Renal cortical epithelial cell (primary cell): ENCODE data around the gene MARCKSL1. TPM values are rescaled to one million over a fixed set of nuclear protein-coding genes. Genes with fewer than 3 reads are reported as not detected.
A peak's percentile ranks its signal among the peaks of the same experiment; 100 is the strongest.

Experiments used
- DNase-seq: peaks from one replicate; pipeline ENCODE4 v3.0.0-alpha.2; 2011; ENCODE audit warnings: low read depth
- total RNA-seq: library from RNA; depleted of rRNA; stranded (reverse); fragments of >200 nt; gene quantifications from 2 replicates; pipeline ENCODE4 v1.2.3, GENCODE V29; 2014

Gene MARCKSL1
- total RNA-seq, 1 donor from 2014 or later: 70.9 TPM

DNA sequence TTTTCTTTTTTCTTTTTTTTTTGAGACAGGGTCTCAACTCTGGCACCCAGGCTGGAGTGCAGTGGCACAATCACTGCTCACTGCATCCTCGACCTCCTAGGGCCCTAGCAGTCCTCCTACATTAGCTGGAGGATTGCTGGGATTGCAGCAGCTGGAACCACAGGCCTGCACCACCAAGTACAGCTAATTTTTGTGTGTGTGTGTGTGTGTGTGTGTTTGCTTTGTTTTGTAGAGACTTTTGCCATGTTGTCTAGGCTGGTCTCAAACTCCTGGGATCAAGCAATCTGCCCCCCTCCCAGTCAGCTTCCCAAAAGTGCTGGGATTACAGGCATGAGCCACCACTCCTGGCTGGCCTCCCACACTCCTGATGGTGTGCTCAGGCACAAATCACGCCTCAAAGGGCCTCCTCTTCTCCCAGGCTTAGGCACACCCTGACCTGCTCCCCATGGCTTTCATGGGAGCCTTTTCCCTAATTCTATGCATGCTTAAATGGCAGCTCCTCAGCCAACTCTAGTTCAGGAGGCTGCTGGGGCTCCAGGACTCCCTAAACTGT, 16.9 kb upstream of the MARCKSL1 start:
- no peak for DNase-seq

DNA sequence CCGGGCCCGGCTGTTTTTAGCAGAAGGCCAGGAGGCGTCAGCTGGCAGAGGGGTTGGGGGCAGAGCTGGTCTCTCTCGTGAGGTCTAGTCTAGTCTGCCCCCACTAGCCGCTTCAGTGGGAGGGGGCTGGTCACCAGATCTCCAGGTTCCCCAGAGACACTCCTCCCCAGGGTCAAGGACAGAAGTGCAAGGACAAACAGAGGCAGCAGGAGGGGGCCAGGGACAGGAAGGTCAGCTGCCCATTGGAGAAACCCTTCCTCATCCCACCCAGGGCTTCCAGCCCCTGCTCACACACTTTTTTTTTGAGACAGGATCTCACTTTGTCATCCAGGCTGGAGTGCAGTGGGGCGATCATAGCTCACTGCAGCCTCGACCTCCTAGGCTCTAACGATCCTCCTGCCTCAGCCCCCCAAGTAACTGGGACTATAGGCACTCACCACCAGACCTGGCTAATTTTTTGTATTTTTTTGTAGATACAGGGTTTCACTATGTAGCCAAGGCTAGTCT, 16.3 kb upstream of the MARCKSL1 start:
- DNase-seq: no peak

DNA sequence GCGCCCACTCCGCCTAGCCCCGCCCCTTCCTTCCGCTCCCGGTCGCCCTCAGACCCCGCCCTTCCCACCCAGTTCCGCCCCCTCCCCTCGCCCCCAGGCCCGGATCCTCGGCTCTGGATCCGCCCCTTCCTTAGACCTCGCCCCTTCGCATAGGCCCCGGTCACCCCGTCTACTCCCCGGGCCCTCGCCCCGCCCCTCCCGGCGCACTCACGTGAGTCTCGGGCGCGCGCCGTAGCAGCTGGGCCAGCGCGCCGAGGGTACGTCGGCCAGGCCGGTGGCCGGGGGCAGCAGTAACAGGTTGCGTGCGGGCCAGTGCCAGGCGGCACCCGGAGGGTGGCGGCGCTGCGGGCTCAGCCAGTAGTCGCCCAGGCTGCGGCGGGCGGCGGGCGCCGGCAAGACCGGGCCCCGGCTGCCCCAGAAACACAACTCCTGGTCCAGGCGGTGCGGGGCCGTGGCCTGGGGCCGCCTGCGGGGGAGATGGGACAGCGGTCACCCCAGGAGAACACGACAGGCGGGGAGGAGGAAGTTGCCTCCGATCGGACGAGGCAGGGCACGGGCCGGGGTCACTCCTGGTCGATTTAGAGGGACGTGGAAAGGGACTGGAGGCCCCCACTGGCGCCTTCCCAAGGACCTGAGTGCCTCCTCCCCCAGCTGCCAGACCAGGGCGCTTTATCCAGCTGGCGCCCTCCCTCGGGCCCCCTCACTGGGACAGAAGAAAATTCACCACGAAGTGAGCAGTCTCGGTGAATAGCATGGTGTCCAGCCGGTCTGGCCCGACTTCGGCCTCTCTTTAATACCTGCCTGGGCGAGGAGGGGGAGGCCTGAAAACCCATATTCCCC, 15.6 kb upstream of the MARCKSL1 start:
- peak; percentile 69 for DNase-seq

DNA sequence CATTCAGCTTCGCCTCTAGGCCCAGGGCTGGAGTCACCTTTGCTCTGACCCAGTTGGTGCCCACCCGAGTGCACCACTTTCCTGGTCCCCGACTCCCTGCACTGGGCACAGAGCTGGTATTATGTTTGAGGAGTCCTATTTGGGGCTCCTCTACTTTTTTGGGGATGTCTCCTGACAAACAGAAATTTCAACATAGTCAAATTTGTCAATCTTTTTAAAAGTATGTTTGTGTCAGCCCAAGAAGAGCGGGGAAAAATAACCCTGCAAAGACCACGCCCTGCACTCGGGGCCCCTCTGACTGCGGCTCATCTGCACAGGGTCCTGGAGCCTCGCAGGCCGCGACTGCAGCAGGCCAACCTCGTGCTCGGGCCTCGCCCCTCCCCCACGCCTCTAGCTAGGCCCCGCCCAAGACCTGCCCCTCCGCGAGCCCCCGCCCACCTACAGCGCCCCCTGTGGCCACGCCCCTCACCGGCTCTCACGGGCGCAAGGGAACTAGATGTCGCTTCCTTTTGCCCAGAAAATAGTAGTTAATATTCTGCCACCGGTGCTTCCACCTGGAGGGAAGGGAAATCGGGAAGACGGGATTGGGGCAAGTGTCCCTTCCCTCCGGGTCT, 14.9 kb upstream of the MARCKSL1 start:
- peak; percentile 22 for DNase-seq

DNA sequence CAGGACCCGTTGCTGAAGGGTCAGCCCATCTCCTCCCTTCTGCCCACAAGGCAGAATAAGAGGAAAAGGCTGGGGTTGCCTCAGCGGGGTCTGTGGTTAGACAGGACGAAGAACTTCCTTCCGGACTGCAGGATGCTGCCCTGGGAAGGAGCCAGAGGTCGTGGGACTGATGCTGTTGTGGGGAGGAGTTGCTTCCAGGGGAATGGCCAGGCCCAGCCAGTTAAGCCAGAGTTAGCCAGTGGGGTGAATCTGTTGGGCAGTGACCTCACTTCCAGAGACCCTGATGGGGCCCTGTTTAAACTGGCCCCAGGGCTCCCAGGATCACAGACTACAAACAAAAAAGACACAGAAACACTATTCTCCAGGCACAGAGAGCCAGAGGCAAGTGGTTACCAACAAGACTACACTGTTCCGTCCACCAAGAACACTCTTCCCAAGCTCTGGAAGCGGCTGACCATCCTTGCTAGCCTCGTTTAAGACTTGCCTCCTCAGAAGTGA, 13.2 kb upstream of the MARCKSL1 start:
- DNase-seq: no peak

DNA sequence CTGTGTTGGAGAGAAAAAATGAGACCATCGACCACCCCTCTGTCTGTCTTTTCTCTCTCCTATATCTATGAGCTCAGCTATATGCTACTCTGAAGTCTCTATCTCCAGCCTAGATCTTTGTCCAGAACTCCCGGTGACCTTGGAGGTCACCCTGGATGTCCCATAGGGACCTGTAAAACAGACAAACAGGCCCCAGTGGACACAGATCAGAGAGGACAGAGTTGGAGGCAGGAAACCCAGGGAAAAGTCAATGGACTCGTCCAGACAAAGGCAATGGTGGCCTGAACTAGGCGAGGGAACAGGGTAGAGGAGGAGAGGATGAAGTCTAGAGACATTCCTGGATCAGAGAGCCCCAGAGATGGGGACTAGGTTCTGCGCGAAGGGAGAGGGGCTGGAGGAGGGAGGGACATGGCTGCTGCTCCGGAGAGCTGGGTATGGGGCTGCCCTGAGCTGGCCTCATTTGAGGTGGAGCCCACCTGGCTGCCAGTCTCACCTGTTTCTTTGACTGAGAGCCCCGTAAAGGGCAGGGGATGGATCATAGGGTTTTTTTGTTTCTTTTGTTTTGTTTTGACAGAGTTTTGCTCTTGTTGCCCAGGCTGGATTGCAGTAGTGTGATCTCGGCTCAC, 10.6 kb upstream of the MARCKSL1 start:
- DNase-seq: no peak

DNA sequence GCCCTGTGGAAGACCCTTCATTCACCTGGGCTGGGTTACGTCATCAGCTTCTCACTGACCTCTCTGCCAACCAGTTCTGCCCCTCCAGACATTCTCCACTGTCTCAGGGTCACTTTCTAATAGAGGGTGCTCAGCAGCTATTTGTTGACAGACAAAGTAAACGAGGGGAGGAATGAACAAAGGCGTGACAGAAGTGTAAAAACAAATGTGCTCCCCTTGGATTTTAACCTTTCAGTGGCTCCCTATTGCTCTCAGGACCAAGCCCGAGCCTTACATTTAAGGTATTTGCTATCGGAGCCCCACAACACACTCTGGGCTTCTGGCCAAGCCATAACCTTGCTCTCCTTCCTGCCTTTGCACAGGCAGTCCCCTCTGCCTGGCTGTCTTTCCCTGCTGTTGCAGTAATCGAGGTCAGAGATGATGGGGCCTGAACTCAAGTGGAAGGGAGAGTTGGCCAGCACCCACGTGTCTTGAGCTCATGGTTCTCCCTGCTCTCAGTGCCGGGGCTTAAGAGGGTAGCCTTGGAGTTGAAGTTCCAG, 9.3 kb upstream of the MARCKSL1 start:
- peak; percentile 42 for DNase-seq

DNA sequence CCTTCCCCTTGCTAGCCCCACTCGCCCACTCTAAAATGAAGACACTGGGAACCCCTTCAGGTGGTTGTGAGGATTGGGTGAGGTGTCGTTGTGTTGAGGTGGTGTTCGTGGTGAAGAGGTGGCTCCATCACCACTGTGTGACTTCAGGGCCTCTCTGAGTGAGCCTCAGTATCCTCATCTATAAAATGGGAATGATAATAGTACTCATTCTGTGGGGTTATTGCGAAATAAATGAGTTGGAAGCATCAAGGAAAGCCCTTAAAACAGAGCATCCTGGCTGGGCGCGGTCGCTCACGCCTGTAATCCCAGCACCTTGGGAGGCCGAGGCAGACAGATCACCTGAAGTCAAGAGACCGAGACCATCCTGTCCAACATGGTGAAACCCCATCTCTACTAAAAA, 6.7 kb upstream of the MARCKSL1 start:
- DNase-seq: no peak

DNA sequence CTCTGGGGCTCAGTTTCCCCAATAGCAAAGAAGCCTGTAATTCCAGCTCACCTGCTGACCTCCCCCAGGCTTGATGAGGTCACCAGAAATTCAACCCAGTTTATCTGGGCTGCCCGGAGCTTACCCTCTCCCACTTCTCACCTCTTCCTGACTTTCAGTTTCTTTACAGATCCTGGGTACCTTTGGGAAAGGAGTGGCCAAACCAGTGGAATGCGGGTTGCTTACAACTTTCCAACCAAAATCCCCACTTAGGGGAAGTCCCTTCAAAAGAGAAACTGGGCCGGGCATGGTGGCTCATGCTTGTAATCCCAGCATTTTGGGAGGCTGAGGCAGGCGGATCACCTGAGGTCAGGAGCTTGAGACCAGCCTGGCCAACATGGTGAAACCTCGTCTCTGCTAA, 5.9 kb upstream of the MARCKSL1 start:
- DNase-seq: peak; percentile 26

DNA sequence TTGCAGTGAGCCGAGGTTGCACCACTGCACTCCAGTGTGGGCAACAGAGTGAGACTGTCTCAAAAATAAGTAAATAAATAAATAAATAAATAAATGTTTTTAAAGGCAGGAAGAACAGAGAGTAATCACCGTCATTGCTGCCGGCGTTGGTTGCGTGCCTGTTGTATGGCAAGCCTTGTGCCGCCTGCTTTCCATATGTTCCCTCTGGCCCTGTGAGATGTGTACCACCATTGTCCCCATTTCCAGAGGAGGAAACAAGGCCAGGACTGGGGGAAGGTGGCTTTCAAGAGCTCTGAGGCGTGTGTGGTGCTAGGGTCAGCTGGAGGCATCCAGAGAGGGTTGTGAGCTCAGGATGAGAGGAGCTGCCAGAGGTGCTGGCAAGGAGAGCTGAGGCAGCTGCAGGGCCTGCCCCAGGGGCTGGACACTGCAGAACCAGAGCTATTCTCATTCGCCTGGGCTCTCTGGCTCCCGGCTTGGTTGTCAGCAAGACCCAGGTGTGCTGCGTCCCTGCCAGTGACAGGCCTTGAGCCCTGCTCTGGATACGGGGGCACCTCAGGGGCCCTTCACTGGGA, 5.2 kb upstream of the MARCKSL1 start:
- no peak for DNase-seq

DNA sequence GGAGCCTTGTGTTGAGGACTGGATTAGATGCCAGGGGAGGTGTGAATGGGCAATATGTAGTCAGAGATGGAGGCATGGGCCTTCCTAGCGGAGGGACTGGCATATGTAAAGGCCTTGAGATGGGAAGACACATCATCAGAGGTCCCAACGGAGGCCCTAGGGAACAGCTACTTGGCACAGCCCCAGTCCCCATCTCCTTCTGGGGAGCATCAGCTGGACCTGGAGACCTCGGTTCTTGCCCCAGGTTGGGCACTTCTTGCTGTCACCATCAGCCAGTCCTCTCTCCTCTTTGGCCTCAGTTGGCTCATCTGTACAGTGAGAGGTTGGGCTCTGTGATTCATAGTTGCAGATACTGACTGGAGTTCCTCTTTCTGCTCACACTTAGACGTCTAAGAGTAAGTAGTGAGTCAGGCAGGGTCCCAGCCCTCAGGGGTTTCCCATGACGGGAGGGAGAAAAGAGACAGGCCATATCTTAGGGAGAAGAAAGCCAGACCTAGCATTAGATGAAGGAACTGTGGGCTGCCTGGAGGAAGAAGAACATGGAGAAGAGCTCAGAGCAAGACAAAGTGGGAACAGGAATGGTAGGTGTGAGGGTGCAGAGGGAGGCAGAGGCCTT, 3.4 kb upstream of the MARCKSL1 start:
- DNase-seq: peak; percentile 25

DNA sequence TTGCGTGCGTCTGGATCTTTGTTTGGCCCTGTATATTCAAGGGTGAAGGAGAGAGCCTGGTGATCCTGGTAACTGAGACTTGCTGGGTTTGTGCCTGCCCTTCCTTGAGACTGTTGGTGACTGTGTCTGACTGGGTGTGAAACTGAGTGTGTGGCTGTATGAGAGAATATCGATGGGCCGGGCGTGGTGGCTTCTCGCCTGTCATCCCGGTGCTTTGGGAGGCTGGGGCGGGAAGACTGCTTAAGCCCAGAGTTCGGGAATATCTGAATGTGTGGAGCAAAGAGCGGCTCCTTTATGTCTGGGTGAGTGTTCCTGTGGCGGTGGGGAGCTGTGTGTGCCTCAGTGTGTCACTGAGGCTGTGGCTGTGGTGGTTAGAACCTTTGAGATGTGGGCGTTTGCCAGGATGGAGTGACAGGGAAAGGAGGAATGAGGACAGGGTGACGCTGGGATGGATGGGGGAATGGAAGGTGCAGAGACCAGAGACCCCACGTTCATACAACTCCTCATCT, 2.7 kb upstream of the MARCKSL1 start:
- no peak for DNase-seq

DNA sequence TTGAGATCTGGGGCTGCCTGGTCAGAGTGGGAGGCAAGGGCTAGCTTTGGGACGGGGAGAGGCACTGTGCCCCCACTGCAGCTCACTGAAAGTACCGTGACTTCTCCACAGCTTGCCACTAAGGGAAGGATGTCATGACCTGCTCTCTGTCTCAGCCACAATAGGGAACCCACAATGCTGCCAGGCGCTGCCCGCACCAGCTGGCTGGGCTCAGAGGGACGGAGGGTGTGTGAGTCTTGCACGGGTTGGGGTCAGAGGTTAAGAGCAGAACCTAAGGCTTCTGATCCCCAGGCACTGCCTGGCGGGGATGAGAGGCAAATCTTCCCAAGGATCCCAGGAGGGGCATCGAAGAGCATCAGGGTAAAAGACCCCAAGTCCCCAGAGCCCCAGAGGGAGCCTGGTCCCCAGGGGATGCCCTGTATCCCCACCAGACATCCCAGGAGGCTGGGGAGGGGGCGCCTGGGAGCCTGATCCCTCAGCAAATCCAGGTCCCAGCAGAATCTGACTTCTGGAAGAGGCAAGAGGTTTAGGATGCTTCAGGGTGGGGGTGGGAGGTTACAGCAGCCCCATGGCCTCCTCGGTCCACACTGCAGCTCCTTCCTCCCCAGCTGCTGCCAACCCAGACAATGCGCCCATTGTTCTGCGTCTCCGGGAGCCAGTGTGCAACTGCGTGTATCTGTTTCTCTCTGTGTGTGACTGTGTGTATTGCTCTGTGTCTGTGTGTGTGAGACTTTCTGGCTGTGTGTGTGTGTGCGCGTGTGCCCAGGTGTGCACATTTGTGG, 2.0 kb upstream of the MARCKSL1 start:
- DNase-seq: no peak

DNA sequence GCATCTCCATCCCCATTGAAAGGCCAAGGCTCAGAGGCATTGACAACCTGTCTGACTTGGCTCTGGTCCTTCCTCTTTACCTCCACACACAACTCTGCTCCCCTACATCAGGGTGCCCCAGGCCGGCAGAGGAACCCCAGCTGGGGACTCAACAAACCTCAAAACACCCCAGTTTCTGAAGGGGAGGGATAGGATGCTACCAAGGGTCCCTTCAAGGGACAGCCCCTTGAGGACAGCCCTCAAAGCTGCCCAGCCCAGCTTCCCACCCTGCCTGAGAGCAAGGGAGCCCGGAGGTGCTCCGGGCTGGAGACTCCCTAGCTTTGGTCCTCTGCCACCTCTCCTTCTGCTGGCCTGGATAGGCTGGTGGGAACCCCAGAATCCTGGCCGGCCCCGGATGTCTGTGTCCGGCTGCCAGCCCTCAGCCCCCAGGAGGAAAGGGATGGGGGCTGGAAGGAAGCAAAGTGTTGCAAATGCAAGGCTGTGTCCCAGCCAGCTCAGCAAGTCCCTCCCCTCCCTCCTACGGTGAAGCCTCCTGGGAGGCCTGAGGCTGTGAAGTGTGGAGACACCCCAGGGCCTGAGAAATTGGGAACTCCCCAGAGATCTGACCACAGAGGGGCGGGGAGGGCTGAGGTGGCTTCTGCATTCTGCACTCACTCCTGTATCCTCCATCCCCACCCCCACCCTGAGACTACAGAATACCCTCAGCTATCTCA, 1.1 kb upstream of the MARCKSL1 start:
- DNase-seq: peak; percentile 76

DNA sequence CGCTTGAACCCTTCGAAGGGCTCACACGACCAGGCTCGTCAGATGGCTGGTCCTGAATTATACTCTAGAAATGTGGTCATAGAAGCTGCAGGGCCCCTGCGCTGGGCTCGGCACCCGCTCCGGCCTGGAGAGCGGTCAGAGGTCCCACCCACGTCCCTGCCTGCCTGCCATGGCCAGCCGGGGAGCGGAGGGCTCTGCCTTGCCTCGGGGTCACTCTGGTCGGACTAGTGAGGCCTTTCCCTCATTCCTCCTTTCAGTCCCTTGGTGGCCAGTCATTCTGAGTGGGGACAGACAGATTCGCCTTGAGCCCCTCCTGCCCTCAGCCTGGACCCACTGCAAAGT, 529 bp upstream of the MARCKSL1 start:
- no peak for DNase-seq

DNA sequence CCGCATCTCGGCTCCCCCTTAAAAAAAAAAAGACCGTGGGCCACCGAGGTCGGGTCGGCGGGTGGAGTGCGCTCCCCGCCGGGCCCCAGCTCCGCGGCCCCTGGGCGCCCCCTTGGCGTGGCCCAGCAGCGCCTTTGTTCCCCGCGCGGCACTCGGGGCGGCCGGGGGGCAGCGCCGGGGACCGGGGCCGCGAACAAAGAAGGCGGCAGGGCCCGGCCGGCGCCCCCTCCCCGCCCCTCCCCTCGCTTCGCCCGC, 571 bp downstream of the MARCKSL1 start:
- no peak for DNase-seq

DNA sequence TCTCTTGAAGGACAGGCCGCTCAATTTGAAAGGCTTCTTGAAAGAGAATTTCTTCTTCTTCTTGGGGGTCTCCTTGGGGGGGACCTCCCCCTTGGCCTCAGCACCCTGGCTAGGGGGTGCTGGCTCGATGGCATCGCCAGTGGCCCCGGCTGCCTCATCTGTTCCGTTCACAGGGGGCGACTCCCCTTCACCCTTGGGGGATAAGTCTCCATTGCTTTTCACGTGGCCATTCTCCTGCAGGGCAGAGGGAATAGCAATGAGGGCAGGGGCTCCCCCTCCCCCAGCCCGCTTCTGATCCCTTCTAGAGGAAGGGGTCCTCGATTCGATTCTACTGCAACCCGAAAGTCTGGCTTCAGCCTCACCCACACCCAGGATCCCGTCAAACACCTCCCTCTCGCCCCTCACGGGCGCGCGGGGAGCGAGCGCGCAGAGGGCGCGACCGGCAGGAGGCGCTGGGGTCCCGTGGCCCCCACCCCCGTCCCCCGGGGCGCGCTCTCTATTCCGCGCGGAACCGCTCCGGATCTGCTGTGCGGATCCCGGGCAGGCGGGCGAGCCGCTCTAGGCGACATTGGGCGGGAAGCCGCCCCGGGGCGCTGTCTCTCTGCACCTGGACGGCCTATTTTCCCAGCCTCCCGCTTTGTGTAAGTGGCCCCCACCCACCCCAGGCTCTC, 1.0 kb downstream of the MARCKSL1 start:
- no peak for DNase-seq

DNA sequence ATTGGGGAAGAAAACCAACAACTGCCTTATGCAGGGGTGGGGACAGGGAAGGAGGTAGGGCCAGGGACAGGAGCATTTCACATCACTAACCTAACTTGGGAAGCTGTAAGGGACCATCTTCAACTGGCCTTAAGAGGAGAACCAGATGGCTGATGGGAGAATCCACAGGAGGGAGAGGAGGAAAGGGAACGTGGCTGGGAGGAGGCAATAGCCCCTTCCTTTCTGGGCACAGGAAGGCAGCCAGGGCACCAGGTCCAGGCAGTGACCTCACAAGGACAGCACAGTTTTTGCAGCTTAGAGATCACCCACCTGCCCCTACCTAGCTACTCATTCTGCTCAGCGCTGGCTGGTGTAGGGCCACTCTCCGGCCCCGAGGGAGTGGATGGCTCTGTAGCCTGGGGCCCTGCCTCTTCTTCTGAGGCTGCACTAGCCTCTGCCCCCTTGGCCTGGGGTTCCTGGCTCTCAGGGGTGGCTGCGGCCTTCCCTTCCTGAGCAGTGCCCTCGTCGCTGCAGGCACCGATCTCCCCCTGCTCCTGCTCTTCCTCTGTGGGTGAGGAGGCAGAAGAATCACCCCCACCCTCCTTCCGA, 1.7 kb downstream of the MARCKSL1 start:
- DNase-seq: no peak
